Stimulated activated CD8-positive, alpha-beta memory T cell treated with anti-CD3 and anti-CD28 coated beads, Interleukin-4, amount 100 ng/mL, for 48 hours (primary cell): ENCODE measurements around the gene STKLD1.
"Not testable (repeated sequence)": the region's sequence is repeated elsewhere in the genome, so short reads cannot be mapped to it uniquely, and the experiment has no call there.

Experiments used
- DNase-seq: peaks from one replicate; pipeline ENCODE4 v3.0.0-alpha.2; 2020

STKLD1 gene

GRCh38 chr9:133375724-133376654 is at the start of gene STKLD1, which contains the start of gene SURF4:
TSS of gene STKLD1 (plus strand) at chr9:133376366. CDS start at chr9:133376474, 108 bp downstream.
TSS of gene SURF4 (minus strand) at chr9:133376060. CDS start at chr9:133375969, 91 bp downstream.
- peak; percentile 98 for DNase-seq

GRCh38 chr9:133327021-133327420 is 49.1 kb upstream of the STKLD1 start:
- not testable (repeated sequence) for DNase-seq

GRCh38 chr9:133327834-133328484 is 48.2 kb upstream of the STKLD1 start:
- no peak for DNase-seq

- DNase-seq, result not testable (repeated sequence)
These were observed 46.6 kb upstream of the STKLD1 start for GRCh38 chr9:133329306-133330156.

GRCh38 chr9:133331221-133331620 is 44.9 kb upstream of the STKLD1 start:
- no peak for DNase-seq

- DNase-seq, result no peak
These were observed 44.4 kb upstream of the STKLD1 start for GRCh38 chr9:133331641-133332380.

- no peak for DNase-seq
These were observed 43.8 kb upstream of the STKLD1 start for GRCh38 chr9:133332381-133332730.

- DNase-seq, result no peak
These were observed 43.2 kb upstream of the STKLD1 start for GRCh38 chr9:133333011-133333410.

- DNase-seq, result no peak
These were observed 42.6 kb upstream of the STKLD1 start for GRCh38 chr9:133333566-133333965.

GRCh38 chr9:133334161-133334560 is 42.0 kb upstream of the STKLD1 start:
- no peak for DNase-seq

GRCh38 chr9:133334888-133335287 is 41.3 kb upstream of the STKLD1 start:
- DNase-seq, result peak; percentile 24

- peak; percentile 95 for DNase-seq
These were observed 40.0 kb upstream of the STKLD1 start, which contains the start of gene SURF6 for GRCh38 chr9:133335924-133336811. TSS of gene SURF6 (minus strand) at chr9:133336188. CDS start at chr9:133336132, 56 bp downstream.

- DNase-seq, result no peak
These were observed 36.5 kb upstream of the STKLD1 start for GRCh38 chr9:133339641-133340040.

GRCh38 chr9:133340256-133340655 is 35.9 kb upstream of the STKLD1 start:
- no peak for DNase-seq

GRCh38 chr9:133340916-133341315 is 35.2 kb upstream of the STKLD1 start:
- no peak for DNase-seq

- no peak for DNase-seq
These were observed 34.6 kb upstream of the STKLD1 start for GRCh38 chr9:133341369-133342068.

GRCh38 chr9:133342069-133342406 is 34.1 kb upstream of the STKLD1 start:
- DNase-seq, result no peak

- DNase-seq, result no peak
These were observed 33.6 kb upstream of the STKLD1 start for GRCh38 chr9:133342570-133342969.

GRCh38 chr9:133344071-133344470 is 32.1 kb upstream of the STKLD1 start:
- no peak for DNase-seq

- no peak for DNase-seq
These were observed 31.2 kb upstream of the STKLD1 start for GRCh38 chr9:133344979-133345378.

GRCh38 chr9:133345596-133345995 is 30.6 kb upstream of the STKLD1 start:
- no peak for DNase-seq
